ENCODE measurements around the gene PAX6. TPM values are rescaled to one million over a fixed set of nuclear protein-coding genes. Genes with fewer than 3 reads are reported as not detected.
A peak's percentile ranks its signal among the peaks of the same experiment; 100 is the strongest.

The PAX6 gene
- polyA plus RNA-seq, 4 donors, result 0.88 to 3.8 (median 1.1) TPM

DNA sequence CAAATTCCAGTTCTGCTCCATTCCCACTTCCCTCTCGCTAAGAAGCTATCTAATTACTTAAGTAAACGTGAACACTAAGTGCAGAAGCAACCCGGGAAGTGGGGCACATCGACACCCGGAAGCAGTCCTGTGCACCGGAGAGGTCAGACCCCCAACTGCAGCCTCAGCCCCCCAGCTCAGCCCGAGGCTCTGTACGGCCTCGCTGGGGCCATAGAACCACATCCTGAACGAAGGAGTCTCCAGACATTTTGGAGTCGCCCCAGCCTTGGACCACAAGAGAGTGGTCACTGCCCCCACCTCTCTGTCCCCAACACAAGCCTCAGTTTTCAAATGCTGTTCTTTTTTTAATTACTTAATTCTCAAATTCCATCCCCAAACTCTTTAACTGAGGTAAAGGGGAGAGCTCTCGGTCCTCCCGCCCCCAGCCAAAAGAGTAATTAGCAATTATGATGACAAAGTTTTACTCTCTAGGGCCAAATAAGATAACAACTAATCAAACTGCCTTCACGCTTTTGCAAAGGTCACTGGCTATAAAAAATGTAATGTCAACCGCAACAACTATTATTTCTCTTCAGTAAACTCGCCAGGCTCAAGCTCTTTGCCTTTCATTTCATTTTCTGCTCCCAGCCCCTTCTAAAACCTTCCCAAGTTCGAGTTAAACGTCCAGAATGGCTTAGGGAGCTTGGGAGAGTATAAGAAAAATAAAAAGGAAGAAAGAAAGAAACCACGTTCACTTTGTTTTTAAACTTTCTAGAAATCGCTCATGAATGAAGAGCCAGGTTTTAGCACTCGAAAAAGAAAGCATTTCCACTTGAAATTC, 2.2 kb downstream of the PAX6 start:
- Histone ChIP-seq H3K27me3 (ENCODE audit: control insufficient read depth in 3 of 3, insufficient read depth in 3 of 3, low read length in 3 of 3) (peaks cover 0 to 99% (median 79%) of the 10 kb centered on the region in 3 donors), H3K36me3 (ENCODE audit: control insufficient read depth in 3 of 3, insufficient read depth in 2 of 3, low read depth in 1 of 3, low read length in 3 of 3) (no peaks in the 10 kb centered on the region), H3K4me3 (ENCODE audit: low read depth in 1 of 3, low read length in 3 of 3) (no peak overlapping the region), H3K27ac (ENCODE audit: low read depth in 1 of 3, low read length in 2 of 3) (no peak overlapping the region), H3K9me3 (ENCODE audit: control insufficient read depth in 2 of 2, insufficient read depth in 1 of 2, low read depth in 1 of 2, low read length in 1 of 2) (peaks cover 0 to 7% of the 10 kb centered on the region in 2 donors), H3K4me1 (ENCODE audit: control insufficient read depth in 3 of 3, insufficient read depth in 2 of 3, low read depth in 1 of 3, low read length in 2 of 3) (peaks cover 0 to 34% (median 14%) of the 10 kb centered on the region in 3 donors)
- no peak for FAIRE-seq
- no peak for DNase-seq
- 6 to 11% (median 7%) methylated on average over 21 of the region's 21 CpGs for WGBS, 3 donors

DNA sequence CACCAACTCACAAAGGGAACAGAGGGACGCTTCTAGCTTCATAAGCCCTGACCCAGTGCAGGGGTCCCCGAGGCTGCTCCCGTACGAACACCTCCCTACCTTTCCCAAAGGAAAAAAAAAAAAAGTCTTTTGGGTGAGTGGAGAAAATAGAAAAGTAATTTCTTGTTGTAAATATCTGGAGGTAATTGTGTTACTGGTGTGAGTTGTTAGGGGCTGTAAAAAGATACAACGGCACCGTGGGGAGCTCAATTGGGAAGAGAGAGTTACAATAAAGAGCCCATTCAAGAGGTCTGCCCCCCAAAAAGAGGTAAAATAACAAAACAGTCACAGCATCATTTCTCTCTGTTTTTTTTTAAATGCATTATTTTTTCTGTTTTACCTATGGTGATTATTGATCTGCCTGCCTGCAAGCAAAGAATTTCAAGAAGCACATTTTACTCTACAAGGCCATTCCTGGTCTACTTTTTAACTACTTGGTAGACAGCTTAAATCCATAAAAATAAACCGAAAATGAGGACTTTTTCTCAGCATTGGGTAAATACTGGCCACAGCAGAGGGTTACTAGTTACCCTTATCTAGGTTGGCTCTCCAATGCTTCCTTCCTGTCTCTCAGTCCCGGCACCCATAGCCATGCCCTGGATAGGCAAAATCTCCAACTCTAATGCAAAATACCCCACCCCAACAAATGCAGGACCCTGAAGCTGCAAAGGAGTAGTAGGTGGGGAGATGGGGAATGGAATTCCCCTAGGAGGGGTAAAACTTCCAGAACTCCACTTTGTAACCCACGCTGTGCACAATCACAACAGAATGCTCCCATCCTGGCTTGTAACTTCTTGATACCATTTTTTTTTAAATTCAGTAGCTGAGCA, 3.1 kb downstream of the PAX6 start:
- Histone ChIP-seq H3K36me3 (ENCODE audit: control insufficient read depth in 3 of 3, insufficient read depth in 2 of 3, low read depth in 1 of 3, low read length in 3 of 3) (no peaks in the 10 kb centered on the region), H3K27me3 (ENCODE audit: control insufficient read depth in 3 of 3, insufficient read depth in 3 of 3, low read length in 3 of 3) (peaks cover 0 to 99% (median 81%) of the 10 kb centered on the region in 3 donors), H3K4me1 (ENCODE audit: control insufficient read depth in 3 of 3, insufficient read depth in 2 of 3, low read depth in 1 of 3, low read length in 2 of 3) (peaks cover 0 to 33% (median 10%) of the 10 kb centered on the region in 3 donors), H3K9me3 (ENCODE audit: control insufficient read depth in 2 of 2, insufficient read depth in 1 of 2, low read depth in 1 of 2, low read length in 1 of 2) (peaks cover 0 to 7% of the 10 kb centered on the region in 2 donors), H3K27ac (ENCODE audit: low read depth in 1 of 3, low read length in 2 of 3) (no peak overlapping the region), H3K4me3 (ENCODE audit: low read depth in 1 of 3, low read length in 3 of 3) (no peak overlapping the region)
- DNase-seq, result no peak
- 8 to 19% (median 10%) methylated on average over 9 of the region's 9 CpGs for WGBS, 3 donors
- FAIRE-seq, result no peak

DNA sequence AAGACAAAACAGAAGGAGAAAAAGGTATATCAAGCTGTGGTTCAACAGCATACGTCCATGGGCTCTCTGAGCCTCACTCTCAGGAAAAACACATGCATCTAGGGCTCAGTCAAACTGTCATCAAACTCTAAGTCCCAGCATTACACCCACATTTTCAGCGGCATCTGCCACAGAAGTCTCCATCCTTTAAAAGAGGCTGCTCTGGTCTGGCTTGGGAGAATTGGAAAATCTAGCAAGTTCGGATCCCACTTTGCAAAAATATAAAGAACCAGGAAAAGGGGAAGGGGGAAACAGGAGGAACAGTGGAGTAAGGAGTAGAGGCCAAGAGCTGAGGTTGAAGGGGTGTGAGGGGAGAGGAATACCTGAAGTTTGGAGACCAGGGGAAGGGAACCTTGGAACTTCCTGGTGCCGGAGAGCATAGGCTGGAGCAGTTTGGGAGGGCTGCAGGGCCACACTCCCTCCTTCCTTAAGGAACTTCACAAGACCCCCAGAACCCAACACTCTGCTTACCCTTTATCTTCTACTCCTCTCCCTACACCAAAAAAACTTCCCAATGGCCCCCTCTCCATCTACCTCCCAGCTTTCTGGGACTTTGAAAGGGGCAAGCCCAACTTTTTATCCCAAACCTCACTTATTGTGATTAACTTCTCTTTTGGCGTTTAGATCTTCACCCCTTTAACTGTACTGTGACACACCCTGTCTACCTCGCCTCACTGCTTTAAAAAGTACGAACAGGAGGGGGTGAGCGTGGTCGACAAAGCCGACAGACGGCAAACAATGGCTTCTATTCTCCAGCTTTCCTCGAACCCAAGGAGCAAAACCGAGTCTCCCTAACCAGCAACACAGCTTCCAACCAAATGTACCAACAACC, 4.0 kb downstream of the PAX6 start:
- no peak overlapping the region for H3K27ac ChIP-seq (ENCODE audit: low read depth in 1 of 3, low read length in 2 of 3)
- H3K4me1 ChIP-seq (ENCODE audit: control insufficient read depth in 3 of 3, insufficient read depth in 2 of 3, low read depth in 1 of 3, low read length in 2 of 3), result peaks cover 0 to 26% (median 10%) of the 10 kb centered on the region in 3 donors

DNA sequence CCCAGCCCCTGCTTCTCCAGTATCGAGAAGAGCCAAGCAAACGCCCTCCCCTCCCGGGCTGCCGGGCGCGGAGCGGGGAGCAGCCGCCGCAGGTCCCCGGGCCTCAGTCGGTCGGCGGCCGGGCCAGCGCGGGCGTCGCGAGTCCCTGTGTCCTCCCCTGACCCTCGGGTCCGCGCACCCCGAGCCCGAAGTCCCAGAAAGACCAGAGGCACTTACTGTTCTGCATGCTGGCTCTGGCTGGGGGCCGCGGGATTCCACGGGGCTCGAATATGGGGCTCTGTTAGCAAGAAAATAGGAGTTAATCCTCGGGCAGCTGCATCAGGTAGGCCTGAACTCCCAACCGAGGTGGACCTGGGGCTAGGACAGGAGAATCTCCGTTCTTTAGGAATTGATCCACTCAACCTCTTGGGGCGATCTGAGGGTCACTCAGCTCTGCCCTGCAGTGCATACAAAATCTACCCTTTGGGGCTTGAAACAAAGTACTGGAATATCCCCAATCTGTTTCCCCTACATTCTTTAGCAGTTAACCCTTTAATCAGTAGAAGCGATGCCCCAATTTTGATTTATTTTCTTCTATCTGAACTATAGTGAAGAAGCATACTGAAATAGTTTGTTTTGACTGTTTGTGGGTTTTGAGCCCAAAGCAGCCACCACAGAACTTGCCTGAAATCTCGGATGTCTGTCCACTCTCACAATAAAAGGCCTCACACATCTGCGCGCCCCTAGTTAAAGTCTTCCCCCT, 4.8 kb downstream of the PAX6 start:
- FAIRE-seq (no peak), DNase-seq (peak in 1 of 2 donors; percentile 8)
- Histone ChIP-seq H3K27me3 (ENCODE audit: control insufficient read depth in 3 of 3, insufficient read depth in 3 of 3, low read length in 3 of 3) (peaks cover 0 to 94% (median 73%) of the 10 kb centered on the region in 3 donors), H3K27ac (ENCODE audit: low read depth in 1 of 3, low read length in 2 of 3) (no peak overlapping the region), H3K4me3 (ENCODE audit: low read depth in 1 of 3, low read length in 3 of 3) (no peak overlapping the region), H3K4me1 (ENCODE audit: control insufficient read depth in 3 of 3, insufficient read depth in 2 of 3, low read depth in 1 of 3, low read length in 2 of 3) (peaks cover 0 to 22% (median 8%) of the 10 kb centered on the region in 3 donors), H3K9me3 (ENCODE audit: control insufficient read depth in 2 of 2, insufficient read depth in 1 of 2, low read depth in 1 of 2, low read length in 1 of 2) (peaks cover 0 to 7% of the 10 kb centered on the region in 2 donors), H3K36me3 (ENCODE audit: control insufficient read depth in 3 of 3, insufficient read depth in 2 of 3, low read depth in 1 of 3, low read length in 3 of 3) (no peaks in the 10 kb centered on the region)
- whole genome bisulfite sequencing, 3 donors, result 6 to 13% (median 8%) methylated on average over 31 to 36 of the region's 36 CpGs

More for the DNA sequence above, 4.0 kb downstream of the PAX6 start:
- DNase-seq, result no peak
- peaks cover 0 to 7% of the 10 kb centered on the region in 2 donors for H3K9me3 ChIP-seq (ENCODE audit: control insufficient read depth in 2 of 2, insufficient read depth in 1 of 2, low read depth in 1 of 2, low read length in 1 of 2)
- WGBS, 3 donors, result 11 to 17% (median 16%) methylated on average over 13 of the region's 13 CpGs
- no peak for FAIRE-seq
- H3K4me3 ChIP-seq (ENCODE audit: low read depth in 1 of 3, low read length in 3 of 3), result no peak overlapping the region
- no peaks in the 10 kb centered on the region for H3K36me3 ChIP-seq (ENCODE audit: control insufficient read depth in 3 of 3, insufficient read depth in 2 of 3, low read depth in 1 of 3, low read length in 3 of 3)
- H3K27me3 ChIP-seq (ENCODE audit: control insufficient read depth in 3 of 3, insufficient read depth in 3 of 3, low read length in 3 of 3), result peaks cover 0 to 97% (median 75%) of the 10 kb centered on the region in 3 donors

DNA sequence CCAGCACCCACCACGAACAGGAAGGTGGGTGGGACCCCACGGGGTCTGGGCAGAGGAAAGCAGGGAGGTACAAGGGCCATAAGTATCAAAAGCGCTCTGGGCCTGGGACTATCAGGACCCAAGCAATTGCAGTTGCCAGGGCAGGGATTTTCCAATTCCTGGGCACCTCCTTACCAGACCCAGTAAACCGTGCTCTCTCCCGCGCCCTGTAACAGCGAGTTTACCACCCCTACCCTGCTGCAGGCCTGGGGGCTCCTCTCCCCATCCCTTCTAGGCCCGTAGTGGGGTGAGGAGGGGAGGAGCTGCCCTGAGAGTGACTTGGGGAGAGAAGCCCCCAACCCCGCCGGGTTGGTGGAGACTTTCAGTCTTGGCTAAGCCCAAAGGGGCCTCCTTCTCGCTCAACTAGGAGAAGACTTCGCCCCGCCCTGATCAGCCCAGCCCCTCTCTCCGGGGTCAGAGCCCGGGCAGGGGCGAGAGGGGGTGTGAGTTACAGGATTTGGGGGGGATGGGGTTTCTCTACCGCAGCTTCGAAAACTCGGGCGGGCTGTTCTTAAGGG, 5.4 kb downstream of the PAX6 start:
- WGBS, 3 donors, result 3 to 8% (median 4%) methylated on average over 18 to 20 of the region's 20 CpGs
- Histone ChIP-seq H3K27me3 (ENCODE audit: control insufficient read depth in 3 of 3, insufficient read depth in 3 of 3, low read length in 3 of 3) (peaks cover 0 to 94% (median 72%) of the 10 kb centered on the region in 3 donors), H3K36me3 (ENCODE audit: control insufficient read depth in 3 of 3, insufficient read depth in 2 of 3, low read depth in 1 of 3, low read length in 3 of 3) (no peaks in the 10 kb centered on the region), H3K4me3 (ENCODE audit: low read depth in 1 of 3, low read length in 3 of 3) (no peak overlapping the region), H3K4me1 (ENCODE audit: control insufficient read depth in 3 of 3, insufficient read depth in 2 of 3, low read depth in 1 of 3, low read length in 2 of 3) (peaks cover 0 to 15% (median 8%) of the 10 kb centered on the region in 3 donors), H3K27ac (ENCODE audit: low read depth in 1 of 3, low read length in 2 of 3) (no peak overlapping the region), H3K9me3 (ENCODE audit: control insufficient read depth in 2 of 2, insufficient read depth in 1 of 2, low read depth in 1 of 2, low read length in 1 of 2) (peaks cover 0 to 3% of the 10 kb centered on the region in 2 donors)
- FAIRE-seq (no peak), DNase-seq (peak in 1 of 2 donors; percentile 12)

DNA sequence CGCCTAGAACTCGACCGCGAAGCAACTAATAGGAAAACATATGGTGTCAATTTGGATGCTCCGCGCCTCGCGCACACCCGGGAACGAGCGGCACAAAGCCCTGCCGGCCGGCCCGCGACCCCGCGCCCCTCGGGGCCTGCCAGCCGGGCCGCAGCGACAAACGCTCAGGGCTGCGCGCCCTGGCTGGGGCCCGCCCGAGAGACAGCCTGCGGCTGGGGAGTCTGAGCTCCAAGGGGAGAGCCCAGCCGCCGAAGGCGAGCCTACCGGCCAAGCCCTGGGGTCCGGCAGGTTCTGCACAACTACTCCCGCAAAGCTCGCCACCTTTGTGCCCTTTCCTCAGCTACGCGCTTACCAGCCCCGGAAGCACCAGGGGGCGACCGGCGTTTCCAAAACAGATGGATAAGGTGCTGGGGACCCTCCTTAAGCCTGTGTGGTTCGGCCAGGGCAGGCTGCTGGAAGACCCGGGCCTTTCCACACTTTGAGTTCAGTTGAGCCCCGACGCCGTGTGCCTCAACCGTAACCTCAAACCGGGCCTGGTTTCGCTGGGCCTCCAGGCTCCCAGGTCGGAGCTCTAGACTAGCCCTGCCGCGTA, 6.0 kb downstream of the PAX6 start:
- Histone ChIP-seq H3K27me3 (ENCODE audit: control insufficient read depth in 3 of 3, insufficient read depth in 3 of 3, low read length in 3 of 3) (peaks cover 2 to 94% (median 72%) of the 10 kb centered on the region in 3 donors), H3K9me3 (ENCODE audit: control insufficient read depth in 2 of 2, insufficient read depth in 1 of 2, low read depth in 1 of 2, low read length in 1 of 2) (peaks cover 0 to 5% of the 10 kb centered on the region in 2 donors), H3K4me3 (ENCODE audit: low read depth in 1 of 3, low read length in 3 of 3) (no peak overlapping the region), H3K4me1 (ENCODE audit: control insufficient read depth in 3 of 3, insufficient read depth in 2 of 3, low read depth in 1 of 3, low read length in 2 of 3) (peaks cover 0 to 12% (median 8%) of the 10 kb centered on the region in 3 donors), H3K36me3 (ENCODE audit: control insufficient read depth in 3 of 3, insufficient read depth in 2 of 3, low read depth in 1 of 3, low read length in 3 of 3) (no peaks in the 10 kb centered on the region), H3K27ac (ENCODE audit: low read depth in 1 of 3, low read length in 2 of 3) (no peak overlapping the region)
- WGBS, 3 donors, result 4 to 7% (median 4%) methylated on average over 43 to 51 of the region's 51 CpGs
- no peak for FAIRE-seq
- DNase-seq, result peak in 1 of 2 donors; percentile 42
